ENCODE results near the gene KLHL29. TPM values are rescaled to one million over a fixed set of nuclear protein-coding genes. Genes with fewer than 3 reads are reported as not detected.

Gene KLHL29
- total RNA-seq, 4 donors from 2014 or later: 2.2 to 3.3 (median 2.7) TPM

DNA sequence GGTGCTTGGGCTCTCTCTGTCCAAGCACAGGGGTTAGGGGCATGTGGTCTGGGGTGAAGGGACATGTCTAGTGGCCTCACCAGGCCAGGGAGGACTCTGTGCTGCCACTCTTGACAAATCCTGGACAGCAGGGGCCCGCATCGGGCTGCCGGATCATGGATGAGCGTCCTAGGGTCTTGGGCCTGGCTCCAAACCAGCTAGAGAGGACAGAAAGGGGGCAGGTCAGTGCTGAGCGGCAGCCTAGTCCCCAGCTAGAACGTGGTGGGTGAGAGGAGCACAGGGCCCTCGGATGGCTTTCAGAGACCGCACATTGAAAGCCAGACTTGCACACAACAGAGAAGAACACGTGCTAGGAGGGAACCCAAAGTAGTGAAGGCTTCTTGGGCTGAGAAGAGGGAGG lies 300.7 kb downstream of the KLHL29 start:
- no peak overlapping the region for H3K27ac ChIP-seq
- no peaks in the 10 kb centered on the region for H3K27me3 ChIP-seq
- H3K4me3 ChIP-seq (replicated peaks in 1 of 3): no peak overlapping the region
- TF ChIP-seq, protein P1, sequence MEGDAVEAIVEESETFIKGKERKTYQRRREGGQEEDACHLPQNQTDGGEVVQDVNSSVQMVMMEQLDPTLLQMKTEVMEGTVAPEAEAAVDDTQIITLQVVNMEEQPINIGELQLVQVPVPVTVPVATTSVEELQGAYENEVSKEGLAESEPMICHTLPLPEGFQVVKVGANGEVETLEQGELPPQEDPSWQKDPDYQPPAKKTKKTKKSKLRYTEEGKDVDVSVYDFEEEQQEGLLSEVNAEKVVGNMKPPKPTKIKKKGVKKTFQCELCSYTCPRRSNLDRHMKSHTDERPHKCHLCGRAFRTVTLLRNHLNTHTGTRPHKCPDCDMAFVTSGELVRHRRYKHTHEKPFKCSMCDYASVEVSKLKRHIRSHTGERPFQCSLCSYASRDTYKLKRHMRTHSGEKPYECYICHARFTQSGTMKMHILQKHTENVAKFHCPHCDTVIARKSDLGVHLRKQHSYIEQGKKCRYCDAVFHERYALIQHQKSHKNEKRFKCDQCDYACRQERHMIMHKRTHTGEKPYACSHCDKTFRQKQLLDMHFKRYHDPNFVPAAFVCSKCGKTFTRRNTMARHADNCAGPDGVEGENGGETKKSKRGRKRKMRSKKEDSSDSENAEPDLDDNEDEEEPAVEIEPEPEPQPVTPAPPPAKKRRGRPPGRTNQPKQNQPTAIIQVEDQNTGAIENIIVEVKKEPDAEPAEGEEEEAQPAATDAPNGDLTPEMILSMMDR (IDR thresholded peaks at IDR 0.05): no peak
- no peak for TF ChIP-seq POLR2A (IDR thresholded peaks at IDR 0.05)
- intact Hi-C loops (cut with DNase I): no loop called here
- H3K9me3 ChIP-seq: no peaks in the 10 kb centered on the region
- no peak for DNase-seq
- H3K4me1 ChIP-seq: peaks cover 6 to 19% of the 10 kb centered on the region in 2 donors
- H3K36me3 ChIP-seq: no peaks in the 10 kb centered on the region
- WGBS, 2 donors: 93 to 95% methylated on average over 9 of the region's 9 CpGs

DNA sequence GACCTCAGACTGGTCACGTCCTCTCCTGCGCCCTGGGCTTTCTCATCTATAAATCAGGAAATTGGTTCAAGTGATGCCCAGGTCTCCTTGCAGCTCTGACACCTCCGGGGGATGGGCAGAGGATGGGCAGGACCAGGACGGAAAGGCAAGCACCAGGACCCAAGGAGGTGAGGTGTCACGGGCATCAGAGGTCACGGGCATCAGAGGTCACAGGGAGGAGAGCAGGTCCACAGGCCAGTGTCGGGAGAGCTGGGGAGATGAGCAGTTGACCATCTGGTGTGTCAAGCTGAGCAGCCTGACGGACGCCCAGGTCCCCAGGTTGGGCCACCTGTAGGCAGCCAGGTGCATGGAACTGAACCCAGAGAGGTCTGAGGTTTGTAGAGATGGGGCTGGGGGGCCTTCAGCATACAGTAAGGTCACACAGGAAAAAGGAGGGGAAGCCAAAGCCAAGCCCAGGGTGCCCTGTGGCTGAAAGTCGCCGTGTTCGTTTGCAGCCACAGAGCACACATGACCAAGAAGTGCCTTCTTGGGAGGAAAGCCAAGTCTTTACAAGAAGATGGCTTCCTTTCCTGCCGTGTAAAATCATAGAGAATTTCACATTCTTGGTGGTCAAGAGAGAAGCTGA lies 301.5 kb downstream of the KLHL29 start:
- DNase-seq: no peak
- H3K4me3 ChIP-seq (replicated peaks in 1 of 3): no peak overlapping the region
- no peaks in the 10 kb centered on the region for H3K9me3 ChIP-seq
- peaks cover 6 to 19% of the 10 kb centered on the region in 2 donors for H3K4me1 ChIP-seq
- H3K36me3 ChIP-seq: no peaks in the 10 kb centered on the region
- 86 to 90% methylated on average over 12 to 13 of the region's 13 CpGs for WGBS, 2 donors
- intact Hi-C loops (cut with DNase I): no loop called here
- H3K27ac ChIP-seq: no peak overlapping the region
- no peaks in the 10 kb centered on the region for H3K27me3 ChIP-seq
- TF ChIP-seq POLR2A (IDR thresholded peaks at IDR 0.05): no peak
- TF ChIP-seq, protein P1 (IDR thresholded peaks at IDR 0.05): no peak

DNA sequence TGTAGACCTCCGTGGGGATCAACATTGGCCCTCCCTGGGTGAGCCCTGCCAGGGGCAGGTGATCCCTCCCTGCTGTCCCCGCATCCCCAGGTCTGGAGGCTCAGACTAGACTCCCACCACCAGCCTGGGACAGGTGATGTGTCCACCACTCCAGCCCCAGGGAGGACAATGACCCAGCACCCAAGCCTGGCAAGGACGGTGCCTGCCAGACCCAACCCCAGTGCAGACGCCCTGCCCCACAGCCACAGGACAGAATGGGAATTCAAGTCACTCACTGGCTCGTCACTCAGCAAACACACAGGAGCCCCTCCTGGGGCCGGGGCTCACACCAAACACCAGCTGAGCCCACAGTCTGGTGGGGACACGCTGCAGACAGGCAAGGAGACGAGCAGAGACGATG lies 302.2 kb downstream of the KLHL29 start:
- no peak for DNase-seq
- H3K4me3 ChIP-seq (replicated peaks in 1 of 3): no peak overlapping the region
- H3K27ac ChIP-seq: no peak overlapping the region
- intact Hi-C loops (cut with DNase I): no loop called here
- H3K36me3 ChIP-seq: no peaks in the 10 kb centered on the region
- peaks cover 6 to 19% of the 10 kb centered on the region in 2 donors for H3K4me1 ChIP-seq
- WGBS, 2 donors: 88 to 100% methylated on average over 4 to 7 of the region's 9 CpGs
- TF ChIP-seq, protein P1 (IDR thresholded peaks at IDR 0.05): no peak
- no peak for TF ChIP-seq POLR2A (IDR thresholded peaks at IDR 0.05)
- no peaks in the 10 kb centered on the region for H3K9me3 ChIP-seq
- no peaks in the 10 kb centered on the region for H3K27me3 ChIP-seq

DNA sequence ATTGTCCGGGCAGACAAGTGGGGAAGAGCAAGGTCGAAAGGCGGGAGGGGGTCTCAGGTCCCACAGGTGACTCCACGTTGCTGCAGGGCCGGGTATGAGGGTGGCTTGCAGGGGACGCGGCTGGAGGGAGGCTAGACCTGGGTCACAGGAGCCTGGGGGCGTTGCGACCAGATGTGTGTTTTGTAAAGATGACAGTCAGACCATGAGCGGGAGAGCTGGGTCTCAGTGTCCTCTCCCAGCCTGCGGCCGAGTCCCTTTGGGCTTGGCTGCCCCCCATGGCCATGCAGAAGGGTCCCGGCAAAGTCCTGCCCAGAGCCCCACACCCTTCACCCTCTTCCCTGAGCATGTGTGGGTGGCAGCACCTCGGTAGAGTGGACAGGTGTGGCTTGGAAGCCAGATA lies 302.7 kb downstream of the KLHL29 start:
- intact Hi-C loops (cut with DNase I): no loop called here
- WGBS, 2 donors: 92 to 98% methylated on average over 10 of the region's 14 CpGs
- H3K4me3 ChIP-seq (replicated peaks in 1 of 3): no peak overlapping the region
- no peaks in the 10 kb centered on the region for H3K36me3 ChIP-seq
- H3K4me1 ChIP-seq: peaks cover 6 to 19% of the 10 kb centered on the region in 2 donors
- no peak overlapping the region for H3K27ac ChIP-seq
- TF ChIP-seq, protein P1 (IDR thresholded peaks at IDR 0.05): no peak
- no peak for DNase-seq
- no peaks in the 10 kb centered on the region for H3K9me3 ChIP-seq
- no peaks in the 10 kb centered on the region for H3K27me3 ChIP-seq

DNA sequence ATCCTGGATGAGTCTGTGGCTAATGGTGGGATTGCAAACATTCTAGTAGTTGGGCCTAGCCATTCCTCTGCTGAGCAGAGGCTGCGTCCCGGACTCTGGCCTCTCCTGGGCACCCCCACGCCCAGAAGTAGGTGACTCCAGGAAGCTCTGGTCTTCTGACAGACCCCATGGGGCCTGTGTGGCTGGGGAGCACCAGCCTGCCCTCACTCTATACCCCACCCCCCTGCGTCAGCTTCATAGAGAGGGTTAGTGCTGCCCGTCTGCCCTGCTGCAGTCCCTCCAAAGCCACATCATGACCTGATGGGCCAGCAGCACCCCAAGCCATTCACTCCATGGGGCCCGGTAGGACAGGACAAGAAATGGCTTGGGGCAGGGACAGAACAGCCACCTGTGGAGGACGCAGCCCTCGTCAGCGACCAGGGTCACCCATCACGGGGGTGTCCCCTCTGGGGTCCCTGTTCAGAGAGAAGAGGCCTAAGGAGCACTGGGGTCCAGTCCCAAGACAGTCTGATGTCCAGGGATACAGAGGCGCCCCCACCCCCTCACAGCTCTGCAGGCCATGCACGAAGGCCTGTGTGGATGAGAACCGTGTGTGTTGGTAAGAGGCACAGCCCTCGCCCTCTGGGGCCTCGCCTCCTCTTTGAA lies 303.6 kb downstream of the KLHL29 start:
- no peak overlapping the region for H3K27ac ChIP-seq
- H3K4me3 ChIP-seq (replicated peaks in 1 of 3): no peak overlapping the region
- TF ChIP-seq, protein P1 (IDR thresholded peaks at IDR 0.05): no peak
- TF ChIP-seq POLR2A (IDR thresholded peaks at IDR 0.05): no peak
- no peaks in the 10 kb centered on the region for H3K27me3 ChIP-seq
- H3K36me3 ChIP-seq: no peaks in the 10 kb centered on the region
- H3K9me3 ChIP-seq: no peaks in the 10 kb centered on the region
- intact Hi-C loops (cut with DNase I): no loop called here
- DNase-seq: no peak
- 91 to 96% methylated on average over 10 to 12 of the region's 15 CpGs for WGBS, 2 donors
- peaks cover 6 to 14% of the 10 kb centered on the region in 2 donors for H3K4me1 ChIP-seq

All from thyroid gland (tissue), 4 donors.